Cortex of kidney (tissue), 1 donor: ENCODE results near the gene MT1G.
A peak's percentile ranks its signal among the peaks of the same experiment; 100 is the strongest.
"Not testable (repeated sequence)": the region's sequence is repeated elsewhere in the genome, so short reads cannot be mapped to it uniquely, and the experiment has no call there.

Experiments used
- DNase-seq: peaks from one replicate; lab custom pipeline; 2025; lab: John Stamatoyannopoulos, UW

The MT1G gene

GRCh38 chr16:56636616-56637413 lies 31.1 kb downstream of the MT1G start:
- no peak for DNase-seq

GRCh38 chr16:56635441-56635967 lies 32.4 kb downstream of the MT1G start:
- DNase-seq = no peak

- DNase-seq = no peak
Observed at GRCh38 chr16:56634715-56635440, 33.0 kb downstream of the MT1G start.

GRCh38 chr16:56633535-56633934 lies 34.3 kb downstream of the MT1G start:
- no peak for DNase-seq

GRCh38 chr16:56632848-56633365 lies 35.0 kb downstream of the MT1G start:
- DNase-seq = no peak

GRCh38 chr16:56632156-56632847 lies 35.6 kb downstream of the MT1G start, which contains the start of gene MT1M:
Gene MT1M, plus strand, starts transcription at chr16:56632659. Its CDS starts 73 bp downstream, at chr16:56632732.
- DNase-seq = no peak

GRCh38 chr16:56631832-56632155 lies 36.1 kb downstream of the MT1G start:
- no peak for DNase-seq

- DNase-seq = no peak
Observed at GRCh38 chr16:56631197-56631596, 36.7 kb downstream of the MT1G start.

GRCh38 chr16:56630134-56630533 lies 37.7 kb downstream of the MT1G start:
- DNase-seq = no peak

- DNase-seq = no peak
Observed at GRCh38 chr16:56629531-56629930, 38.3 kb downstream of the MT1G start.

GRCh38 chr16:56628486-56629350 lies 39.1 kb downstream of the MT1G start:
- DNase-seq = no peak

- no peak for DNase-seq
Observed at GRCh38 chr16:56626685-56627084, 41.2 kb downstream of the MT1G start.

GRCh38 chr16:56625943-56626654 lies 41.8 kb downstream of the MT1G start:
- no peak for DNase-seq

- peak; percentile 44 for DNase-seq
Observed at GRCh38 chr16:56625140-56625942, 42.5 kb downstream of the MT1G start, which contains the start of gene MT1E. Gene MT1E, plus strand, starts transcription at chr16:56625781. Its CDS starts 71 bp downstream, at chr16:56625852.

- no peak for DNase-seq
Observed at GRCh38 chr16:56623637-56624036, 44.2 kb downstream of the MT1G start.

GRCh38 chr16:56623184-56623583 lies 44.7 kb downstream of the MT1G start:
- not testable (repeated sequence) for DNase-seq

GRCh38 chr16:56621665-56622445 lies 46.0 kb downstream of the MT1G start:
- DNase-seq = not testable (repeated sequence)

GRCh38 chr16:56620339-56620897 lies 47.4 kb downstream of the MT1G start:
- no peak for DNase-seq

- DNase-seq = no peak
Observed at GRCh38 chr16:56618138-56618537, 49.7 kb downstream of the MT1G start.
